Fibroblast of pulmonary artery (primary cell): ENCODE measurements around the gene AVP.
"Not testable (repeated sequence)": the region's sequence is repeated elsewhere in the genome, so short reads cannot be mapped to it uniquely, and the experiment has no call there.

Experiments
- DNase-seq: peaks from one replicate; pipeline ENCODE4 v3.0.0-alpha.2; 2010; ENCODE audit warnings: low read depth
- H3K4me3 ChIP-seq: replicated peaks from 2 replicates; pipeline ENCODE4 v1.5.1; 2011; ENCODE audit warnings: low read depth, mild to moderate bottlenecking, control low read depth, low read length, moderate library complexity
- TF ChIP-seq, protein P1 (sequence below): IDR thresholded peaks from 2 replicates; pipeline ENCODE4 v1.5.1; 2011; ENCODE audit warnings: mild to moderate bottlenecking, control low read depth, low read length, inconsistent platforms; ENCODE audit errors: missing control alignments

Gene AVP

DNA sequence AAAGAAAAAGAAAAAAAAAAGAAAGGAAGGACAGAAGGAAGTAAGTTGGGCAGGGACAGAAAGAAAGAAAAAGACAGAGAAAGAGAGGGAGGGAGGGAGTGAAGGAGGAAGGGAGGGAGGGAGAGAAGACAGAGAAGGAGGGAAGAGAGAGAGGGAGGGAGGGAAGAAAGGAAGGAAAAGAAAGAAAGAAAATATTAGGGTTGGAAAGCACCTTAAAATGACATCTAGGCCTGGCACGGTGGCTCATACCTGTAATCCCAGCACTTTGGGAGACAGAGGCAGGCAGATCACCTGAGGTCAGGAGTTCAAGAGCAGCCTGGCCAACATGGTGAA is 42.0 kb upstream of the AVP start:
- DNase-seq = no peak
- H3K4me3 ChIP-seq = no peak overlapping the region
- TF ChIP-seq, protein P1, sequence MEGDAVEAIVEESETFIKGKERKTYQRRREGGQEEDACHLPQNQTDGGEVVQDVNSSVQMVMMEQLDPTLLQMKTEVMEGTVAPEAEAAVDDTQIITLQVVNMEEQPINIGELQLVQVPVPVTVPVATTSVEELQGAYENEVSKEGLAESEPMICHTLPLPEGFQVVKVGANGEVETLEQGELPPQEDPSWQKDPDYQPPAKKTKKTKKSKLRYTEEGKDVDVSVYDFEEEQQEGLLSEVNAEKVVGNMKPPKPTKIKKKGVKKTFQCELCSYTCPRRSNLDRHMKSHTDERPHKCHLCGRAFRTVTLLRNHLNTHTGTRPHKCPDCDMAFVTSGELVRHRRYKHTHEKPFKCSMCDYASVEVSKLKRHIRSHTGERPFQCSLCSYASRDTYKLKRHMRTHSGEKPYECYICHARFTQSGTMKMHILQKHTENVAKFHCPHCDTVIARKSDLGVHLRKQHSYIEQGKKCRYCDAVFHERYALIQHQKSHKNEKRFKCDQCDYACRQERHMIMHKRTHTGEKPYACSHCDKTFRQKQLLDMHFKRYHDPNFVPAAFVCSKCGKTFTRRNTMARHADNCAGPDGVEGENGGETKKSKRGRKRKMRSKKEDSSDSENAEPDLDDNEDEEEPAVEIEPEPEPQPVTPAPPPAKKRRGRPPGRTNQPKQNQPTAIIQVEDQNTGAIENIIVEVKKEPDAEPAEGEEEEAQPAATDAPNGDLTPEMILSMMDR = no peak

DNA sequence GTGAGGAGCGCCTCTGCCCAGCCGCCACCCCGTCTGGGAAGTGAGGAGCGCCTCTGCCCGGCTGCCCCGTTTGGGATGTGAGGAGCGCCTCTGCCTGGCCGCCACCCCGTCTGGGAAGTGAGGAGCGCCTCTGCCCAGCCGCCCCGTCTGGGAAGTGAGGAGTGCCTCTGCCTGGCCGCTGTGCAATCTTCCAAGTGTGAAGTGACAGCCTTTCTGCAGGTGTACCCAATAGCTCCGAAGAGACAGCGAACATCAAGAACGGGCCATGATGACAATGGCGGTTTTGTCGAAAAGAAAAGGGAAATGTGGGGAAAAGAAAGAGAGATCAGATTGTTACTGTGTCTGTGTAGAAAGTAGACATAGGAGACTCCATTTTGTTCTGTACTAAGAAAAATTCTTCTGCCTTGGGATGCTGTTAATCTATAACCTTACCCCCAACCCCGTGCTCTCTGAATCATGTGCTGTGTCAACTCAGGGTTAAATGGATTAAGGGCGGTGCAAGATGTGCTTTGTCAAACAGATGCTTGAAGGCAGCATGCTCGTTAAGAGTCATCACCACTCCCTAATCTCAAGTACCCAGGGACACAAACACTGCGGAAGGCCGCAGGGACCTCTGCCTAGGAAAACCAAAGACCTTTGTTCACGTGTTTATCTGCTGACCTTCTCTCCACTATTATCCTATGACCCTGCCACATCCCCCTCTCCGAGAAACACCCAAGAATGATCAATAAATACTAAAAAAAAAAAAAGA is 41.4 kb upstream of the AVP start:
- not testable (repeated sequence) for H3K4me3 ChIP-seq, DNase-seq

DNA sequence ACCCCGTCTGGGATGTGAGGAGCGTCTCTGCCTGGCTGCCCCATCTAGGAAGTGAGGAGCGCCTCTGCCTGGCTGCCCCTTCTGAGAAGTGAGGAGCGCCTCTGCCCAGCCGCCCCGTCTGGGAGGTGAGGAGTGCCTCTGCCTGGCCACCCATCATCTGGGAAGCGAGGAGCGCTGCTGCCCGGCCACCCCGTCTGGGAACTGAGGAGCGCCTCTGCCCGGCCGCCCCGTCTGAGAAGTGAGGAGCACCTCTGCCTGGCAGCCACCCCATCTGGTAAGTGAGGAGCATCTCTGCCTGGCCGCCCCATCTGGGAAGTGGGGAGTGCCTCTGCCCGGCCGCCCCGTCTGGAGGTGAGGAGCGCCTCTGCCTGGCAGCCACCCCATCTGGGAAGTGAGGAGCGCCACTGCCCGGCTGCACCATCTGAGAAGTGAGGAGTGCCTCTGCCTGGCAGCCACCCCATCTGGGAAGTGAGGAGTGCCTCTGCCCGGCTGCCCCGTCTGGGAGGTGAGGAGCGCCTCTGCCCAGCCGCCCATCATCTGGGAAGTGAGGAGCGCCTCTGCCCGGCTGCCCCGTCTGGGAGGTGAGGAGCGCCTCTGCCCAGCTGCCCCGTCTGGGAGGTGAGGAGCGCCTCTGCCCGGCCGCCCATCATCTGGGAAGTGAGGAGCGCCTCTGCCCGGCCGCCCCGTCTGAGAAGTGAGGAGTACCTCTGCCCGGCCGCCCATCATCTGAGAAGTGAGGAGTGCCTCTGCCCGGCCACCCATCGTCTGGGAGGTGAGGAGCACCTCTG is 40.4 kb upstream of the AVP start:
- not testable (repeated sequence) for H3K4me3 ChIP-seq, DNase-seq

DNA sequence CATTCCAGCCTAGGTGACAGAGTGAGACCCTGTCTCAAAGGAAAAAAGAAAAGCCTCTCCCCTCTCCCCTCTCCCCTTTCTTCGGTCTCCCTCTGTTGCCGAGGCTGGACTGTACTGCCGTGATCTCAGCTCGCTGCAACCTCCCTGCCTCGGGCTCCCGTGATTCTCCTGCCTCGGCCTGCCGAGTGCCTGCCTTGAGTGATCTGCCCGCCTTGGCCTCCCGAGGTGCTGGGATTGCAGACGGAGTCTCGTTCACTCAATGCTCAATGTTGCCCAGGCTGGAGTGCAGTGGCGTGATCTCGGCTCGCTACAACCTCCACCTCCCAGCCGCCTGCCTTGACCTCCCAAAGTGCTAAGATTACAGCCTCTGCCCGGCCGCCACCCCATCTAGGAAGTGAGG is 39.6 kb upstream of the AVP start:
- H3K4me3 ChIP-seq, DNase-seq: not testable (repeated sequence)

DNA sequence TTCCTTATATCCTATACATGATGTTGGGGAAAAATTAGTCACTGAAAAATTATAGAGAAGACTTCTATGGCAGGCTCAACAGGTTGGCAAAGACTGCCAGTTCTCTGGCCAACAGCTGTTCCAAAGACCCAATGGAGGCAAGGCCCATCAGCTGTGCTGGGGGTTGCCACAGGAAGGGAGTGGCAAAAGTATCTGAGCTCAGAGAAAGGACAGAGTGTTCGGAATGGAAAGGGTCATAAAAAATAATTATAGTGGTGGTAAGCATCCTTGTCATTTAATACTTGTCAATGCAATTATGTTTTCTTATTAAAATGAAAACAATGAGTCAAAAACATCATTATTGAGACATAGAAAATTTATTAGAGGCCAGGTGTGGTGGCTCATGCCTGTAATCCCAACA is 39.0 kb upstream of the AVP start:
- H3K4me3 ChIP-seq = no peak overlapping the region
- no peak for DNase-seq
- TF ChIP-seq, protein P1 = no peak

DNA sequence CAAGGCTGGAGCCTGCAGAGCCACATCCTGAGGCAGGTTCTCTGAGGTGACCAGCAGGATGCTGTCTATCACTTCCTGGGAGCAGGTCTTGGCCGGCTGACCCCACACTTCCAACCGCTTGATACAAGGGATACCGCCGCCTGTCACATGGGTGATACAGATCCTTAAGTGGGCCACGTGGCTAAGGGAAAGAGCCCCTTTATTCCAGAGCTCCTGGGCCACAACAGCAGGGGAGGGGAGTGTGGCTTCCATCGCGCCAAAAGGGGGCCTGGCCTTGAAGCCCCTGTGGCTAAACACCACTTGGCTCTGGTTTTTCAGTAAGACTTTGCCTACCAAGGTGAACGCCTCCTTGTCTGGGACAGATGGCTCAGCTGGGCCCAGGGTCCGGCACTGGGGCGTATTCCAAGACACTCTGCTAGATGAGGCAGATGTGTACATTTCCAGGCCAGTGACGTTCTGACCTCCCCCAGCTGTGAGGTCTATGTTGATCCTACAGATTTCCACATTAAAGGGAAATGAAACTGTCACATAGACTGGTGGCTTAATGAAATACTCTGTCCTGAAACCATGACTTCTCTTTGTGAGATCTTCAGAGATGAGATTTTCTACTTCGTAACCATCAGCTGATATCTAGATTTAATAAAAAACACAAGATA is 37.6 kb upstream of the AVP start:
- DNase-seq = no peak
- TF ChIP-seq, protein P1 = no peak
- H3K4me3 ChIP-seq = no peak overlapping the region

DNA sequence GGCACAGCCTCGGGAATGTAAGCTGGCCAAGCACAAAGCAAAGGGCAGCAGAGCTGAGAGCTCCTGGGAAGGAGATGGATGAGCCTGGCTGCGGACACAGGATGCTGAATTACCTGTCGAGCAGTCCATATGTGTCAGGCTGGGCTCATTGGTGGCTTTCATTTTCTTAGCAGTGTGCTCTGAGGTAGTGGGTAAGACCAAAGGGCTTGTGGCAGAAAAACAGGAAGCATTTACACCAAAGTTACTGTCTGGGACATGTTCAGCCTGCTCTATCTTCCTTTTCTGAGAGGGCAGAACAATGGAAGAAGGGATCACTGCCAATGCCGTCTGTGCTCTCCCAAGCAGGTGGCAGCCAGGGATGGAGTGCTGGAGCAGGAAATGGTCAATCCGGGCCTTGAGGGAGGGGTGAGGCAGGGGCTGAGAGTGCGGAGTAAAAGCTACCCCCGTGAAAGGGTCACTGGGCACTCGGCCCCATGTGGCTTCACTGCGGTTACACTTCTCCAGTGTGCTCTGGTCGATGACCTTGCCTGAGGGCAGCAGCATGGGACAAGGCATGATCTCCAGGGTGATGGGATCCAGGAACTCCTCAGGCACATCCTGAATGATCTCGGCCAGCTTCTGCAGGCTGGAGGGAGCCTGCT is 36.9 kb upstream of the AVP start:
- DNase-seq = no peak

DNA sequence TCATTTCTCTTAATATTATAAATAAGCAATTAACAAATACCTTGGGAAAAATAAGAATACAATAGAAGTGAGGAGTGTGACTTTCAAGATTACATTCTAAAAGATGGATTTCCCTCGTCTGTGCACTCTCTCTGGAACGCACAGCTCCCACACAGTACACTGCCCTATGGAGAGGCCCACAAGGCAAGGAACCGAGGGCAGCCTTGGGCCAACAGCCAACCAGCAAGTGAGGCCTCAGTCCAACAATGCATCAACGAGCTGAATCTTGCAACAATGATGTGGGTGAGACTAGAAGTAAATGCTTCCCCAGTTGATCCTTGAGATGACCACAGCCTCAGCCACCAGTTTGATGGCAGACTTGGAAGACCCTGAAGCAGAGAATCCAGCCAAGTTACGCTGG is 34.5 kb upstream of the AVP start:
- TF ChIP-seq, protein P1 = no peak
- H3K4me3 ChIP-seq = no peak overlapping the region
- DNase-seq = peak; percentile 37

More for the DNA sequence above, 36.9 kb upstream of the AVP start:
- no peak overlapping the region for H3K4me3 ChIP-seq
- TF ChIP-seq, protein P1 = no peak
